Activated CD8-positive, alpha-beta memory T cell treated with anti-CD3 and anti-CD28 coated beads for 36 hours (primary cell): ENCODE measurements around the gene FGF21. TPM values are rescaled to one million over a fixed set of nuclear protein-coding genes. Genes with fewer than 3 reads are reported as not detected.
"Not testable (repeated sequence)": the region's sequence is repeated elsewhere in the genome, so short reads cannot be mapped to it uniquely, and the experiment has no call there.

Experiments used
- CTCF ChIA-PET: fragments of 350-600 bp; sonication (Branson Sonifier 250); formaldehyde crosslinking; loops from one replicate; lab custom pipeline; 2021; ENCODE audit warnings: antibody characterized with exemption; lab: Charles Lee
- POLR2A ChIA-PET: fragments of 350-600 bp; sonication (Branson Sonifier 250); formaldehyde crosslinking; loops from one replicate; lab custom pipeline; 2021; ENCODE audit warnings: antibody characterized with exemption; lab: Charles Lee
- total RNA-seq, 2 experiments: library from RNA; stranded (reverse); gene quantifications; one replicate each; pipeline ENCODE4 v1.2.3, GENCODE V29; 2021

The FGF21 gene
- total RNA-seq, 2 experiments from 2014 or later: not detected

GRCh38 chr19:48746738-48747575 lies 8.4 kb upstream of the FGF21 start, which contains the start of gene IZUMO1:
TSS of gene IZUMO1 (minus strand) at chr19:48746909. CDS start at chr19:48745859, 1,050 bp downstream.
- CTCF ChIA-PET: interaction anchor here (0.6 to 1.7 kb wide), 2 partner anchors 8 to 55 kb away, joined by 3 to 6 read pairs; no protein-coding TSS in a partner anchor

GRCh38 chr19:48749571-48750198 lies 5.6 kb upstream of the FGF21 start:
- ChIA-PET CTCF (no interaction called here), POLR2A (no interaction called here)

More at GRCh38 chr19:48746738-48747575, 8.4 kb upstream of the FGF21 start, which contains the start of gene IZUMO1:
- POLR2A ChIA-PET: interaction anchor here (0.6 kb wide), 1 partner anchor 69 kb away, joined by 3 read pairs; no protein-coding TSS in a partner anchor

DNA sequence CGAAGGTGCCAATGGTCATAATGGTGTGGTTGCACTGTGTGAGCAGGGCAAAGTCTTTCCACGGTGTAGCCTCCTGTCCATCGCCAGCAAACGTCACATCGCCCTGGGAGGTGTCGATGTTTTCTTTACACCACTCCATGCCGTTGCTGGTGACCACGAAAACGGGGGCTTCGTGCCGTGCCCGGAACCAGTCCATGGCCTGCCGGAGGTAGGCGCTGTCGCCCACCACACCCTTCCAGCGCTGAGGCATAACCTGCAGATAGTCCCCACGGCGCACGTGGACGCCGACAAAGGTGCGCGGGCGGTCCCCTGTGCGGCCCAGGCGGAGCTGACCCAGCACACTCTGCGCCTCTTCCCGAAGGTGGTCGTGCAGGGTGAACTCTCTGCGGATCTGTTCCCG lies 5.0 kb upstream of the FGF21 start:
- POLR2A ChIA-PET: no interaction called here
- CTCF ChIA-PET: interaction anchor here (2.0 kb wide), 1 partner anchor 11 kb away, joined by 6 read pairs; no protein-coding TSS in a partner anchor

- ChIA-PET POLR2A (interaction anchor here (0.5 kb wide), 1 partner anchor 68 kb away, joined by 3 read pairs; no protein-coding TSS in a partner anchor), CTCF (interaction anchor here (2.0 kb wide), 1 partner anchor 12 kb away, joined by 6 read pairs; no protein-coding TSS in a partner anchor)
Measured at GRCh38 chr19:48750771-48751504, 4.4 kb upstream of the FGF21 start.

DNA sequence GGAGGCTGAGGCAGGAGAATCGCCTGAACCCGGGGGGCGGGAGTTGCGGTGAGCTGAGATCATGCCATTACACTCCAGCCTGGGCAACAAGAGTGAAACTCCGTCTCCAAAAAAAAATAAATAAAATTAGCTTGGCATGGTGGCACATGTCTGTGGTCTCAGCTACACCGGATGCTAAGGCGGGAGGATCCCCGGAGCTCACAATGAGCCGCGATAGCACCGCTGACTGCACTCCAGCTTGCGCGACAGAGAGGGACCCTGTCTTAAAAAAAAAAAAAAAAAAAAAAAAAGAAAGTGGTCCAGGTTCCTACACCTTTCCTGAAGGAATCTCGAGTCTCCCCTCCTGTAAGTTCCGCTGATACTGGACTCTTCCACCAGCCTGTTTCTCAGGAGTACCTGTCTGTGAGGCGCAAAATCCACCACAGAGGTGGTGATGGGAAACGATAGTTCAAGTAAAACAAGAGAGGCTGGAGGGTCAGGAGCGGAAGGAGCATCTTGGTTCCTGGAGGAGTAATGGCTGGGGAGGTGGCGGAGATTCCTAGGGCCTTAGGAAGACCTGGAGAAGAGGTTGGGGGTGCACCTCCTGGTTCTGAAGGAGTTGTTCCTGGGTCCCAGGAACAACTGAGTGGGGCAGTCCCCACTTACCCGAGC lies 3.4 kb upstream of the FGF21 start:
- ChIA-PET POLR2A (interaction anchor here (1.0 kb wide), 1 partner anchor 13 kb away, joined by 3 read pairs; no protein-coding TSS in a partner anchor), CTCF (interaction anchor here (2.0 kb wide), 1 partner anchor 13 kb away, joined by 6 read pairs; no protein-coding TSS in a partner anchor)

DNA sequence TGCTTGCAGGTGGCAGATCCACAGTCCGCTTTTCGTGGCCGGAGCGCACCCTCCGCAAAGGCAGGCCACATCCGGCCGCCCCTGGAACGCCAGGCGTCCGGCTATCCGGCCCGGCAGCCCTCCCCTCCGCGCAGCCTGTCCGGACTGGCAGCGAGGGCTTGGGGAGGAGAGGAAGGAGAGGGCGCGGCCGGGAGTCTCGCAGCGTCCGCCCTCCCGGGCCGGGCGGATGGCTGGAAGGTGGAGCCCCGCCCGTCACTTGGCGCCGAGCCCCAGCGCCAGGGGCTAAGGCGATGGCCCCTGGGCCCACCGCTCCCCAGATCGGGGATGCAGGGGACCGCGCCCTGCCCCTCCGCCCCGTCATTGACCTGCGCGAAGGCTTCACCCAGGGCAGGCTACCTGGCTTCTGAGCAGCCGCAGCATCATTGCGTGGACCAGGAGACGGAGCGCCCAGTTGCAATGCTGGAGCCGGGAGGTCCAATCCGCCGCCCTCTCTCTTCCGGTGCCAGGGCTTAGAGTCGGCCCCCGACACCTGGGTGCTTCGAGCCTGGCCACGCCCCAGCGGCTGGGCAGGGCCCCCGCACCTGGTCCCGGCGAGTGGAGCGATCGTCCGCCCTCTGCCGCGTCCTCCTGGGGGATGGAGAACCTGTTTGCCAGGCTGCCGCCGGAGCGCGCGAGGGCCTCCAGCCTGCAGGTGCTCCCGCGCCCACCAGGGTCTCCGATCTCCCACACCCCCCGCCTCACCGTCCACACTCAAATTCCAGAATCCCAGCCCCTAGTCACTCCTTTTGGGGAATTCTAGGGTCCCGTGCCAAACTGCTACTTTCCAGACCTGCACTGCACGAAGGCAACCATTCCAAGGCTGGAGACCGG lies 2.6 kb upstream of the FGF21 start, which contains the start of gene FUT1:
Gene FUT1, minus strand, starts transcription at position 146 of the 870 bp plus-strand sequence. CDS start 1,360 bp downstream, outside the sequence.
- CTCF ChIA-PET: no interaction called here
- POLR2A ChIA-PET: interaction anchor here (1.0 kb wide), 1 partner anchor 14 kb away, joined by 3 read pairs; no protein-coding TSS in a partner anchor

DNA sequence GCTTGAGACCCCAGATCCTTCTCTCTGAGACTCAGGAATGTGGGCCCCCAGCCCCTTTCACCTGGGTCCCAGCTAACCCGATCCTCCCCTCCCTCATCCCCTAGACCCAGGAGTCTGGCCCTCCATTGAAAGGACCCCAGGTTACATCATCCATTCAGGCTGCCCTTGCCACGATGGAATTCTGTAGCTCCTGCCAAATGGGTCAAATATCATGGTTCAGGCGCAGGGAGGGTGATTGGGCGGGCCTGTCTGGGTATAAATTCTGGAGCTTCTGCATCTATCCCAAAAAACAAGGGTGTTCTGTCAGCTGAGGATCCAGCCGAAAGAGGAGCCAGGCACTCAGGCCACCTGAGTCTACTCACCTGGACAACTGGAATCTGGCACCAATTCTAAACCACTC lies 463 bp downstream of the FGF21 start:
- CTCF ChIA-PET: interaction anchor here (1.0 kb wide), 1 partner anchor 46 kb away, joined by 3 read pairs; no protein-coding TSS in a partner anchor

DNA sequence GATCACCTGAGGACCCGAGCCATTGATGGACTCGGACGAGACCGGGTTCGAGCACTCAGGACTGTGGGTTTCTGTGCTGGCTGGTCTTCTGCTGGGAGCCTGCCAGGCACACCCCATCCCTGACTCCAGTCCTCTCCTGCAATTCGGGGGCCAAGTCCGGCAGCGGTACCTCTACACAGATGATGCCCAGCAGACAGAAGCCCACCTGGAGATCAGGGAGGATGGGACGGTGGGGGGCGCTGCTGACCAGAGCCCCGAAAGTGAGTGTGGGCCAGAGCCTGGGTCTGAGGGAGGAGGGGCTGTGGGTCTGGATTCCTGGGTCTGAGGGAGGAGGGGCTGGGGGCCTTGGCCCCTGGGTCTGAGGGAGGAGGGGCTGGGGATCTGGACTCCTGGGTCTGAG lies 888 bp downstream of the FGF21 start:
- CTCF ChIA-PET: interaction anchor here (1.0 kb wide), 1 partner anchor 45 kb away, joined by 3 read pairs; no protein-coding TSS in a partner anchor
- POLR2A ChIA-PET: no interaction called here

More for the DNA sequence above, 463 bp downstream of the FGF21 start:
- POLR2A ChIA-PET: no interaction called here

GRCh38 chr19:48756686-48757085 lies 1.4 kb downstream of the FGF21 start:
- POLR2A ChIA-PET: no interaction called here
- CTCF ChIA-PET: no interaction called here

- POLR2A ChIA-PET: no interaction called here
Measured at GRCh38 chr19:48757089-48757675, 1.9 kb downstream of the FGF21 start.

GRCh38 chr19:48757741-48758144 lies 2.4 kb downstream of the FGF21 start:
- ChIA-PET POLR2A (no interaction called here), CTCF (no interaction called here)

More at GRCh38 chr19:48757089-48757675, 1.9 kb downstream of the FGF21 start:
- CTCF ChIA-PET: no interaction called here

DNA sequence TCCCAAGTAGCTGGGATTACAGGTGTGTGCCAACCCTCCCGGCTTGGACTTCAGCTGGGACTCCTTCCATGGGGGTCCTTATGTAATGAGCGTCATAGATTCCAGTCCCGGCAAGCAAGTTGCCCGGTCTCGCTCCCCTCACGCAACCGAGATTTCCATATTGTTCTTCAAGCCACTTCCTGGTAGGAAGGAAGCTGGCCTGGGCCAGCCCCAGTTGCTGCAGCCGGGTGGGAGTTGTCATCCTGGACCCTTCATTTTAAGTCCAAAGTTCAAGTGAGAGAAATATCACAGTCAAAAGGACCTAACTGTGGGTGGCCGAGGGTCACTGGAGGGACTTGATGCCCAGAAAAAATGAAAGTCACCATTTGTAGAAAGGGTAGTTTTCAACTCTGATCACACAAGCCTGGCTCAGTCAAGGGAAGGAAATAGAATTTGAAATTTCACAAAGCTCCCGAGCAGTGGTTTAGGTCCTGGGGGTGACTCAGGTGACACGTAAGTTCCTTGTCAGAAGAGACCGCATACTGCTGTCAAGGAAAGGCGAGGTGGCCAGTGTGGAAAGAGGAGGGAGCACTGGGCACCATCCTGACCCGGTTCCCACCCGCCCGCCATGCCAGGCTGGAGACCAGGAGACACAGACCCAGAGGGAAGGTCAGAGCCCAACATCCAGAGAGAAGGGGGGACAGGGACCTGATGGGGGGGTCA lies 5.3 kb downstream of the FGF21 start:
- POLR2A ChIA-PET: no interaction called here
- CTCF ChIA-PET: interaction anchor here (1.8 kb wide), 1 partner anchor 27 kb away, joined by 5 read pairs; no protein-coding TSS in a partner anchor

GRCh38 chr19:48765816-48766215 lies 10.5 kb downstream of the FGF21 start:
- CTCF ChIA-PET, POLR2A ChIA-PET: not testable (repeated sequence)

- POLR2A ChIA-PET, CTCF ChIA-PET: not testable (repeated sequence)
Measured at GRCh38 chr19:48768171-48768753, 12.9 kb downstream of the FGF21 start.

DNA sequence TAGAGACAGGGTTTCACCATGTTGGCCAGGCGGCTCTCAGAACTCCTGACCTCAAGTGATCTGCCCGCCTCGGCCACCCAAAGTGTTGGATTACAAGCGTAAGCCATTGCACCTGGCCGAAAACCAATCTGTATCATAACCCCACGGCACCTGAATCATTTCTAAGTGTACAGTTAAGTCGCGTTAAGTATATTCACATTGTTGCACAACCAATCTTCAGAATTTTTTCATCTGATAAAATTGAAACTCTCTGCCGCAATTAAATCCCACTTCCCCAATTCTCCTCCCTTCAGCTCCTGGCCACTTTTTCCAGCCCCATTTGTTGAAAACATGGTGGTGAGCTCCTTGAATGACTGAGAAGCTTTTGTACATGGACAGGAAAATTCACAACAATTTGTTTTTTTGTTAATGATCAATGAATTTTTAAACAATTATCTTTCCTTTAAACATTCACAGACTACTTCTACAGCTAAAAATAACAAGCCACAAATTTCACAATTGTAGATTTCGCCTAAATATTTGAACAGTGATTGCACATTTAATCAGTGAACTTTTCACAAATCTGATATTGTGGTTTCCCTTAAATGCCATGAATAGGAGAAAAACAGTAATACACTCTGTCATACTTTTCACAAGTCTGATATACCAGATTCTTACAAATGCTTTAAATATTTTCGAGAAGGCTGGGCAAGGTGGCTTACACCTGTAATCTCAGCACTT lies 13.8 kb downstream of the FGF21 start:
- CTCF ChIA-PET: interaction anchor here (1.3 kb wide), 1 partner anchor 18 kb away, joined by 6 read pairs; no protein-coding TSS in a partner anchor
- POLR2A ChIA-PET: no interaction called here
